ENCODE measurements around the gene SMARCB1.

Gene SMARCB1

DNA sequence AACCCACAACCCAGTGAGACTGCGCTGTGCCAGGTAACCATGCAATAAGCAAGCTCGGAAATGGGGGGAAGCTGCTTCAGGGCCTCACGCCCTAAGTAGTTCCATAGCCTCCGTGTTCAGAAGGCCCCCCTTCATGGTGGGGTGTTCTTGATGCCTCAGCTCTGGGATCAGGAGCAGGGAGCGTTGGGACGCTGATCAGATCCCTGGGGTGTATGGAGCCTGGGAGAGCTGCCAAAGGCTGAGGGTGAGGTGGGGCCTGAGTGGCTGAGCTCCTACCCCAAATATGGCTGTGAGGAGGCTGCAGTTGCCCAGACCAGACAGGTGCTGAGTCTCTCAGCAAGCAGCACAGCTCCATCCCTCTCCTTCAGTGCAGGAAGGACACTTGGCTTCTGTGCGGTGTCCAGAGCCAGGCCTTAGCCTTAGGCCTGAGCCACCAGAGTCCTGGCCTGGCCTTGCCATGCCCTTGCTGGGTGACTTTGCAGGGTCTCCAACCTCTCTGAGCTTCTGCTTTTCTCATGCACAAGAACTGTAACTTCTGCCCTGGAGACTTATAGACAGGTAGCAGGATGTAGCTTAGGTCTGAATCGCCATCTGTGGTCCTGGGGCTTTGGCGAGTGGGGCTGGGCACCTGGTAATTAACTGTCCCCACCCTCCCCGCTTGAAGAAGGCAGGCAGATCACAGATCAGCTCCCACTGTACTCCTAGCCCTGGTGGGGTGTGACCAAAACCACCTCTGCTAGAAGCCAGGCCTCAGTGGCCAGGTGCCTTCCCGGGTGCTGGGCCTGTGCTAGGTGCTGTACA is 8.8 kb upstream of the SMARCB1 start:
- DNase-seq (ENCODE audit: low spot score): no peak
- TF ChIP-seq, protein P1, sequence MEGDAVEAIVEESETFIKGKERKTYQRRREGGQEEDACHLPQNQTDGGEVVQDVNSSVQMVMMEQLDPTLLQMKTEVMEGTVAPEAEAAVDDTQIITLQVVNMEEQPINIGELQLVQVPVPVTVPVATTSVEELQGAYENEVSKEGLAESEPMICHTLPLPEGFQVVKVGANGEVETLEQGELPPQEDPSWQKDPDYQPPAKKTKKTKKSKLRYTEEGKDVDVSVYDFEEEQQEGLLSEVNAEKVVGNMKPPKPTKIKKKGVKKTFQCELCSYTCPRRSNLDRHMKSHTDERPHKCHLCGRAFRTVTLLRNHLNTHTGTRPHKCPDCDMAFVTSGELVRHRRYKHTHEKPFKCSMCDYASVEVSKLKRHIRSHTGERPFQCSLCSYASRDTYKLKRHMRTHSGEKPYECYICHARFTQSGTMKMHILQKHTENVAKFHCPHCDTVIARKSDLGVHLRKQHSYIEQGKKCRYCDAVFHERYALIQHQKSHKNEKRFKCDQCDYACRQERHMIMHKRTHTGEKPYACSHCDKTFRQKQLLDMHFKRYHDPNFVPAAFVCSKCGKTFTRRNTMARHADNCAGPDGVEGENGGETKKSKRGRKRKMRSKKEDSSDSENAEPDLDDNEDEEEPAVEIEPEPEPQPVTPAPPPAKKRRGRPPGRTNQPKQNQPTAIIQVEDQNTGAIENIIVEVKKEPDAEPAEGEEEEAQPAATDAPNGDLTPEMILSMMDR (IDR thresholded peaks at IDR 0.05; ENCODE audit: extremely low read depth, missing control alignments): no peak

DNA sequence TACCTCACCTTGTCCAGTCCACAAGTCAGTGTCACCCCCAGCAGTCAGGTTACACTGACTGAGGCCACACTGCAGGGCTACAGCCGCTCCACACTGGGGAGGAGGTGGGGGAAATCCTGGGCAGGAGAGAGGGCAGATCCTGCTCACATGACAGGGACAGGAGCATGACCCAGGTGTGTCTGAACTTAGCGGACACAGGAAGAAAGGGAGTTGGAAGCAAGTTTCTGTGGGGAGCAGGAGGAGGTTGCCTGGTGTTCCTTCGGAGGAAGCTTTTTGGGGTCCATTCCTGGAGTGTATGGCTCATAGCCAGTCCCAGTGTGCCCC is 8.2 kb upstream of the SMARCB1 start:
- TF ChIP-seq, protein P1 (IDR thresholded peaks at IDR 0.05; ENCODE audit: extremely low read depth, missing control alignments): no peak
- DNase-seq (ENCODE audit: low spot score): peak; percentile 19

DNA sequence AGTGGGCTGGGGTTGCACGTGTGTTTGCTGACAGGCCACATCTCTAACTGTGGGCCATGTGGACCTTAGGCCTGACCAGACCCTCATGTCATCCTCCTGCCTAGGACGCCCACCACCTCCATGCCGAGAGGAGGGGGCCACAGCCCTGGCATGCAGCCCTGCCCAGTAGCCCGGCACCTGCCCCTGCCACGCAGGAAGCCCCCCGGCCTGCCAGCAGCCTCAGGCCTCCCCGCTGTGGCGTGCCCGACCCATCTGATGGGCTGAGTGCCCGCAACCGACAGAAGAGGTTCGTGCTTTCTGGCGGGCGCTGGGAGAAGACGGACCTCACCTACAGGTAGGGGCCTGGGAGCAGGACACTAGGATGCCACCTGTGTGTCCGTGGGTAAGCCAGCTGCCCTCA is 7.7 kb upstream of the SMARCB1 start:
- TF ChIP-seq, protein P1 (IDR thresholded peaks at IDR 0.05; ENCODE audit: extremely low read depth, missing control alignments): no peak
- no peak for DNase-seq (ENCODE audit: low spot score)

DNA sequence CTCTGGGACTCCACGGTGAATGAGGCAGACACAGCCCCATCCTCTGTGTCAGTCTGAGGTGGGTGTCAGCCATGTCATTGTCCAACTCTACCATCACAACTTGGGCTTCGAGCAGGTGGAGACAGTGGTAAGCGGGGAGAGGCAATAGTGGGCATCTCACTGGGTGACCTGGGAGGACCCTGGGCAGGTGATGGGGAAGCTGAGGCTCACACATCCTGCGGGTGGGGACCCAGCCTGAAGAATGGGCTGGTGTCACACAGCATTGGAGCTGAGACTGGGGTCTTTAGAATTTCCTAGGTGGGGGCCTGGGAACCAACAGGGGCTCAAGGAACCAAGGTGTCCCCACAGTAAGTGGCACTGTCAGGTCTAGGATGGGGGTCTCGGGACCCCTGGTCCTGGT is 7.0 kb upstream of the SMARCB1 start:
- no peak for DNase-seq (ENCODE audit: low spot score)
- TF ChIP-seq, protein P1 (IDR thresholded peaks at IDR 0.05; ENCODE audit: extremely low read depth, missing control alignments): no peak

DNA sequence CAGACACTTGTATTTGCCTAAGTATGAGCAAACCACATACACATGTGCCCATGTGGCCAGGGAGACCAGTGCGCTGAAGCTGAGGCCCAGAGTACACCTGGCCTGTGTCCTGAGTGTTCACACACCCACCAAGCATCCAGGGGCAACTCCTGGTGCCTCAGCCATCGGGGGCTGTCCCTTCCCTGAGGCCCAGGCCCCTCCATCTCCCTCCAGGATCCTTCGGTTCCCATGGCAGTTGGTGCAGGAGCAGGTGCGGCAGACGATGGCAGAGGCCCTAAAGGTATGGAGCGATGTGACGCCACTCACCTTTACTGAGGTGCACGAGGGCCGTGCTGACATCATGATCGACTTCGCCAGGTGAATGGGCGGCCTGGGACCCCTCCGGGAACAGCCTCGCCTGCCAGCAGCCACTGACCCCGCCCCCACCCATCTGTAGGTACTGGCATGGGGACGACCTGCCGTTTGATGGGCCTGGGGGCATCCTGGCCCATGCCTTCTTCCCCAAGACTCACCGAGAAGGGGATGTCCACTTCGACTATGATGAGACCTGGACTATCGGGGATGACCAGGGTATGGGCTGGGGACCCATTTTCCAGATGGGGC is 6.5 kb upstream of the SMARCB1 start:
- DNase-seq (ENCODE audit: low spot score): no peak
- TF ChIP-seq, protein P1 (IDR thresholded peaks at IDR 0.05; ENCODE audit: extremely low read depth, missing control alignments): no peak

DNA sequence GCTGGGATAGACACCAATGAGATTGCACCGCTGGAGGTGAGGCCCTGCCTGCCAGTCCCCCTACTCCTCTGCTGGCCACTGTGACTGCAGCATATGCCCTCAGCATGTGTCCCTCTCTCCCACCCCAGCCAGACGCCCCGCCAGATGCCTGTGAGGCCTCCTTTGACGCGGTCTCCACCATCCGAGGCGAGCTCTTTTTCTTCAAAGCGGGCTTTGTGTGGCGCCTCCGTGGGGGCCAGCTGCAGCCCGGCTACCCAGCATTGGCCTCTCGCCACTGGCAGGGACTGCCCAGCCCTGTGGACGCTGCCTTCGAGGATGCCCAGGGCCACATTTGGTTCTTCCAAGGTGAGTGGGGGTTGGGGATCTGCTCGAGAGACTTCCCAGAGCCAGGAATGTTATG is 5.7 kb upstream of the SMARCB1 start:
- TF ChIP-seq, protein P1 (IDR thresholded peaks at IDR 0.05; ENCODE audit: extremely low read depth, missing control alignments): no peak
- no peak for DNase-seq (ENCODE audit: low spot score)

DNA sequence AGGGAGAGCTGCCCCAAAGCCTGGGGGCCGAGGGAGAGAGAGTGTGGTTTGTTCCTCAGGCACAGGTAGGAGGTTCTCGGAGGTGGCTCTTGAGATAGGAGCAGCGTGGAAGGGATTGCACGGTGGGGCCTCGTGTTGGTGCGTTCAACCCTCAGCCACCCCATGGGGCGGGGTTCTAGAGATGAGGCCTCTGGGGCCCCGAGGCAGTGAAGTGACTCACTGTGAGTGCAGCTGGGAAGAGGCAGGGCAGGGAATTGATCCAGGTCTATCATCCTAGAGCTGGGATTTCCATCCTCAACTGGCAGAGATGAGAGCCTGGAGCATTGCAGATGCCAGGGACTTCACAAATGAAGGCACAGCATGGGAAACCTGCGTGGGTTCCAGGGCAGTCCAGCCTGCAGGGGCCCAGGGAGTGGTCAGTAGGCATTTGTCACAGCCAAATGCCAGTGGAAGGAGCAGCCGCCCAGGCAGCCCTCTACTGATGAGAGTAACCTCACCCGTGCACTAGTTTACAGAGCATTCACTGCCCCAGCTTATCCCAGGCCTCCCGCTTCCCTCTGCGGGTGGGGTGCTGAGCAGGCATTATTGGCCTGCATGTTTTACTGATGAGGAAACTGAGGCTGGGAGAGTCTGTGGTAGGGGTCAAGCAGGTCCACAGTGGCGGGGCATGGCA is 5.1 kb upstream of the SMARCB1 start:
- no peak for DNase-seq (ENCODE audit: low spot score)
- TF ChIP-seq, protein P1 (IDR thresholded peaks at IDR 0.05; ENCODE audit: extremely low read depth, missing control alignments): no peak

Measured in GM20000 (cell line).